SJCRH30 (cell line): ENCODE measurements around the gene EOGT. TPM values are rescaled to one million over a fixed set of nuclear protein-coding genes. Genes with fewer than 3 reads are reported as not detected.

Source experiments
- DNase-seq, 2 experiments: peaks; one replicate each; pipeline ENCODE4 v3.0.0-alpha.2; 2015 to 2020
- H3K27ac ChIP-seq: fragments of 250-450 bp; sonication (Bioruptor Pico); 2 replicates; pipeline ENCODE4 v1.5.1; 2020; ENCODE audit warnings: mild to moderate bottlenecking, moderate library complexity
- H3K27me3 ChIP-seq: fragments of 250-450 bp; sonication (Bioruptor Pico); 2 replicates; pipeline ENCODE4 v1.5.1; 2020; ENCODE audit warnings: mild to moderate bottlenecking, moderate library complexity
- H3K36me3 ChIP-seq: fragments of 250-450 bp; sonication (Bioruptor Pico); 2 replicates; pipeline ENCODE4 v1.5.1; 2020; ENCODE audit warnings: mild to moderate bottlenecking, moderate library complexity
- H3K4me1 ChIP-seq: fragments of 250-450 bp; sonication (Bioruptor Pico); 2 replicates; pipeline ENCODE4 v1.5.1; 2020; ENCODE audit warnings: mild to moderate bottlenecking, moderate library complexity
- H3K4me3 ChIP-seq: fragments of 250-450 bp; sonication (Bioruptor Pico); 2 replicates; pipeline ENCODE4 v1.5.1; 2020; ENCODE audit warnings: mild to moderate bottlenecking, moderate library complexity
- H3K9me3 ChIP-seq: fragments of 250-450 bp; sonication (Bioruptor Pico); replicated peaks from 2 replicates; pipeline ENCODE4 v1.5.1; 2020; ENCODE audit warnings: mild to moderate bottlenecking, moderate library complexity
- total RNA-seq: library from RNA; depleted of rRNA; stranded (reverse); fragments of >200 nt; shearing (Covaris generic); gene quantifications from 2 replicates; pipeline ENCODE4 v1.2.3, GENCODE V29; 2014; rRNA removed

EOGT gene
- total RNA-seq, 1 experiment from 2014 or later: 11.7 TPM

- no peaks in the 10 kb centered on the region for H3K36me3 ChIP-seq
- H3K4me3 ChIP-seq: no peak overlapping the region
- DNase-seq: no peak
- no peaks in the 10 kb centered on the region for H3K27me3 ChIP-seq
- H3K4me1 ChIP-seq: no peaks in the 10 kb centered on the region
- no peaks in the 10 kb centered on the region for H3K9me3 ChIP-seq
- H3K27ac ChIP-seq: no peak overlapping the region
Observed at GRCh38 chr3:68957895-68958294, 55.6 kb downstream of the EOGT start.

- Histone ChIP-seq H3K27ac (no peak overlapping the region), H3K4me3 (no peak overlapping the region), H3K4me1 (no peaks in the 10 kb centered on the region)
Observed at GRCh38 chr3:68953816-68954444, 59.6 kb downstream of the EOGT start.

GRCh38 chr3:68945225-68945624, 68.3 kb downstream of the EOGT start:
- H3K9me3 ChIP-seq: no peaks in the 10 kb centered on the region
- H3K4me3 ChIP-seq: no peak overlapping the region
- H3K27ac ChIP-seq: no peak overlapping the region
- no peak for DNase-seq
- no peaks in the 10 kb centered on the region for H3K4me1 ChIP-seq
- H3K36me3 ChIP-seq: no peaks in the 10 kb centered on the region
- H3K27me3 ChIP-seq: no peaks in the 10 kb centered on the region

More at GRCh38 chr3:68953816-68954444, 59.6 kb downstream of the EOGT start:
- Histone ChIP-seq H3K36me3 (no peaks in the 10 kb centered on the region), H3K9me3 (no peaks in the 10 kb centered on the region), H3K27me3 (no peaks in the 10 kb centered on the region)
- no peak for DNase-seq

GRCh38 chr3:68943753-68944500, 69.6 kb downstream of the EOGT start:
- H3K27ac ChIP-seq: no peak overlapping the region
- no peak overlapping the region for H3K4me3 ChIP-seq
- no peak for DNase-seq
- H3K4me1 ChIP-seq: no peaks in the 10 kb centered on the region
- H3K9me3 ChIP-seq: no peaks in the 10 kb centered on the region
- H3K27me3 ChIP-seq: no peaks in the 10 kb centered on the region
- no peaks in the 10 kb centered on the region for H3K36me3 ChIP-seq

- Histone ChIP-seq H3K36me3 (no peaks in the 10 kb centered on the region), H3K27ac (no peak overlapping the region), H3K27me3 (no peaks in the 10 kb centered on the region), H3K4me1 (no peaks in the 10 kb centered on the region), H3K9me3 (no peaks in the 10 kb centered on the region), H3K4me3 (no peak overlapping the region)
- no peak for DNase-seq
Observed at GRCh38 chr3:68941055-68941454, 72.4 kb downstream of the EOGT start.

- no peak for DNase-seq
- H3K9me3 ChIP-seq: no peaks in the 10 kb centered on the region
- no peaks in the 10 kb centered on the region for H3K36me3 ChIP-seq
- H3K27ac ChIP-seq: no peak overlapping the region
- no peaks in the 10 kb centered on the region for H3K4me1 ChIP-seq
- no peak overlapping the region for H3K4me3 ChIP-seq
- no peaks in the 10 kb centered on the region for H3K27me3 ChIP-seq
Observed at GRCh38 chr3:68936856-68937255, 76.6 kb downstream of the EOGT start.

- Histone ChIP-seq H3K27ac (no peak overlapping the region), H3K36me3 (no peaks in the 10 kb centered on the region), H3K27me3 (no peaks in the 10 kb centered on the region), H3K9me3 (no peaks in the 10 kb centered on the region), H3K4me3 (no peak overlapping the region), H3K4me1 (no peaks in the 10 kb centered on the region)
- no peak for DNase-seq
Observed at GRCh38 chr3:68935778-68936177, 77.7 kb downstream of the EOGT start.

- Histone ChIP-seq H3K4me1 (no peaks in the 10 kb centered on the region), H3K9me3 (no peaks in the 10 kb centered on the region), H3K36me3 (no peaks in the 10 kb centered on the region), H3K27ac (no peak overlapping the region), H3K4me3 (no peak overlapping the region), H3K27me3 (no peaks in the 10 kb centered on the region)
- DNase-seq: no peak
Observed at GRCh38 chr3:68931406-68932149, 81.9 kb downstream of the EOGT start.

Other genes starting within 250 kb of the EOGT start
- gene TAFA4, start 81.1 kb downstream of the EOGT start, total RNA-seq: not detected in 2 replicates
- 9.5 and 12.7 TPM in 2 replicates for gene TMF1, start 38.6 kb upstream of the EOGT start, total RNA-seq
- 41.0 and 48.4 TPM in 2 replicates for gene UBA3, start 66.7 kb upstream of the EOGT start, total RNA-seq
- gene ARL6IP5, start 71.3 kb upstream of the EOGT start, total RNA-seq: 29.4 and 30.5 TPM in 2 replicates
- gene LMOD3, start 108.9 kb upstream of the EOGT start, total RNA-seq: 0.66 and 1.0 TPM in 2 replicates